ENCODE results near the gene MRPL20. TPM values are rescaled to one million over a fixed set of nuclear protein-coding genes. Genes with fewer than 3 reads are reported as not detected.

MRPL20 gene
- polyA plus RNA-seq, 1 donor from 2014 or later, result 204 TPM

GRCh38 chr1:1359664-1360468 lies 47.2 kb downstream of the MRPL20 start:
- no peak for TF ChIP-seq MXI1 (conservative IDR thresholded peaks at IDR 0.05; ENCODE audit: poor library complexity, severe bottlenecking)
- TF ChIP-seq SMC3 (conservative IDR thresholded peaks at IDR 0.05; ENCODE audit: poor library complexity), result no peak
- TF ChIP-seq EZH2 (IDR thresholded peaks at IDR 0.05; ENCODE audit: borderline replicate concordance, insufficient read depth, low read length, poor library complexity, severe bottlenecking), result no peak
- no peak for TF ChIP-seq EP300 (conservative IDR thresholded peaks at IDR 0.05; ENCODE audit: poor library complexity, severe bottlenecking)
- TF ChIP-seq REST (IDR thresholded peaks at IDR 0.05; ENCODE audit: borderline replicate concordance), result no peak
- no peak for TF ChIP-seq POLR2AphosphoS5 (IDR thresholded peaks at IDR 0.05)
- no peak for TF ChIP-seq TAF1 (IDR thresholded peaks at IDR 0.05; ENCODE audit: low read depth)
- no peak for TF ChIP-seq RAD21 (conservative IDR thresholded peaks at IDR 0.05)
- no peak for TF ChIP-seq CTCF (IDR thresholded peaks at IDR 0.05; ENCODE audit: poor library complexity, severe bottlenecking)

GRCh38 chr1:1359308-1359663 lies 47.8 kb downstream of the MRPL20 start:
- H3K9me2 ChIP-seq (ENCODE audit: insufficient read depth, low read length), result no peaks in the 10 kb centered on the region
- no peak overlapping the region for H3K27ac ChIP-seq (ENCODE audit: low read length)
- no peaks in the 10 kb centered on the region for H3K9me3 ChIP-seq (ENCODE audit: low read length)
- H3K79me2 ChIP-seq (replicated peaks; ENCODE audit: insufficient read depth, low read length), result no peaks in the 10 kb centered on the region
- H3K4me2 ChIP-seq (ENCODE audit: low read length), result no peak overlapping the region
- no peaks in the 10 kb centered on the region for H3K36me3 ChIP-seq (ENCODE audit: insufficient read depth, low read length)
- TF ChIP-seq RAD21 (conservative IDR thresholded peaks at IDR 0.05) (no peak), TAF1 (IDR thresholded peaks at IDR 0.05; ENCODE audit: low read depth) (no peak), EP300 (conservative IDR thresholded peaks at IDR 0.05; ENCODE audit: poor library complexity, severe bottlenecking) (no peak), CTCF (IDR thresholded peaks at IDR 0.05; ENCODE audit: poor library complexity, severe bottlenecking) (no peak), EZH2 (IDR thresholded peaks at IDR 0.05; ENCODE audit: borderline replicate concordance, insufficient read depth, low read length, poor library complexity, severe bottlenecking) (no peak), REST (IDR thresholded peaks at IDR 0.05; ENCODE audit: borderline replicate concordance) (no peak), POLR2AphosphoS5 (IDR thresholded peaks at IDR 0.05) (no peak), MXI1 (conservative IDR thresholded peaks at IDR 0.05; ENCODE audit: poor library complexity, severe bottlenecking) (no peak), SMC3 (conservative IDR thresholded peaks at IDR 0.05; ENCODE audit: poor library complexity) (no peak)
- no peak overlapping the region for H3K4me3 ChIP-seq (ENCODE audit: low read length)
- no peak overlapping the region for H3K9ac ChIP-seq (ENCODE audit: low read length)
- no peak overlapping the region for H2AFZ ChIP-seq (ENCODE audit: low read depth, low read length)
- no peaks in the 10 kb centered on the region for H3F3A ChIP-seq (ENCODE audit: insufficient read depth, low read length, poor library complexity, severe bottlenecking)
- peaks cover 10% of the 10 kb centered on the region for H3K27me3 ChIP-seq (ENCODE audit: insufficient read depth, low read depth, low read length)
- H4K20me1 ChIP-seq (ENCODE audit: insufficient read depth), result no peaks in the 10 kb centered on the region

More at GRCh38 chr1:1359664-1360468, 47.2 kb downstream of the MRPL20 start:
- Histone ChIP-seq H3K9me3 (ENCODE audit: low read length) (no peaks in the 10 kb centered on the region), H3K4me3 (ENCODE audit: low read length) (no peak overlapping the region), H3K36me3 (ENCODE audit: insufficient read depth, low read length) (no peaks in the 10 kb centered on the region), H3F3A (ENCODE audit: insufficient read depth, low read length, poor library complexity, severe bottlenecking) (no peaks in the 10 kb centered on the region), H3K27ac (ENCODE audit: low read length) (no peak overlapping the region), H3K4me2 (ENCODE audit: low read length) (no peak overlapping the region), H3K9ac (ENCODE audit: low read length) (no peak overlapping the region), H3K27me3 (ENCODE audit: insufficient read depth, low read depth, low read length) (peaks cover 4% of the 10 kb centered on the region), H3K9me2 (ENCODE audit: insufficient read depth, low read length) (no peaks in the 10 kb centered on the region), H3K79me2 (replicated peaks; ENCODE audit: insufficient read depth, low read length) (no peaks in the 10 kb centered on the region), H2AFZ (ENCODE audit: low read depth, low read length) (no peak overlapping the region), H4K20me1 (ENCODE audit: insufficient read depth) (no peaks in the 10 kb centered on the region)

Data from neural cell (in vitro differentiated cells).